Neural crest cell (in vitro differentiated cells): ENCODE measurements around the gene KPNA3. TPM values are rescaled to one million over a fixed set of nuclear protein-coding genes. Genes with fewer than 3 reads are reported as not detected.
A peak's percentile ranks its signal among the peaks of the same experiment; 100 is the strongest.

Source experiments
- DNase-seq: peaks from one replicate; pipeline ENCODE4 v3.0.0; 2021; ENCODE audit warnings: low read depth, mixed read lengths, low spot score
- H3K27ac Mint-ChIP-seq: one replicate; pipeline ENCODE4 v1.8.0; 2021; ENCODE audit warnings: mild to moderate bottlenecking, mixed read lengths; ENCODE audit not compliant: unreplicated experiment
- H3K27me3 Mint-ChIP-seq: 2 replicates; pipeline ENCODE4 v1.8.0; 2021; ENCODE audit warnings: low read depth, mild to moderate bottlenecking, mixed read lengths
- H3K36me3 Mint-ChIP-seq: 2 replicates; pipeline ENCODE4 v1.8.0; 2021; ENCODE audit warnings: low read depth, mild to moderate bottlenecking, mixed read lengths
- H3K4me1 Mint-ChIP-seq: 2 replicates; pipeline ENCODE4 v1.8.0; 2021; ENCODE audit warnings: mixed read lengths
- H3K4me3 Mint-ChIP-seq: one replicate; pipeline ENCODE4 v1.8.0; 2021; ENCODE audit warnings: mild to moderate bottlenecking, mixed read lengths
- H3K9me3 Mint-ChIP-seq: 2 replicates; pipeline ENCODE4 v1.8.0; 2021; ENCODE audit warnings: mixed read lengths
- CTCF ChIP-seq: fragments of 200-600 bp; sonication (generic); conservative IDR thresholded peaks from 2 replicates; pipeline ENCODE4 v1.5.0; 2021; ENCODE audit warnings: antibody characterized with exemption, mild to moderate bottlenecking
- long read RNA-seq: library from polyadenylated mRNA; unstranded; transcript quantifications from one replicate; pipeline ENCODE4 v2.0.0, GENCODE V29; 2020
- total RNA-seq: library from RNA; stranded (reverse); gene quantifications from 2 replicates; pipeline ENCODE4 v1.2.1, GENCODE V29; 2021

Gene KPNA3
- 51.7 and 53.7 TPM in 2 replicates for total RNA-seq
- long read RNA-seq, full-length matches to known transcripts = 120 of 142 reads
- long read RNA-seq, partial matches to known transcripts = 19 of 142 reads
- long read RNA-seq, other reads (novel, unspliced or antisense) = 3 of 142 reads

- peak within 1 kb of the TSS; percentile 99 for H3K27ac Mint-ChIP-seq
- H3K4me3 Mint-ChIP-seq = peak within 1 kb of the TSS; percentile 100
- no peak for TF ChIP-seq CTCF
- no peaks in the 10 kb centered on the region for H3K9me3 Mint-ChIP-seq
- H3K27me3 Mint-ChIP-seq = peaks cover 3% of the 10 kb centered on the region
- peaks cover 2% of the 10 kb centered on the region for H3K36me3 Mint-ChIP-seq
- peaks cover 33% of the 10 kb centered on the region for H3K4me1 Mint-ChIP-seq
- peak; percentile 83 for DNase-seq
Observed at GRCh38 chr13:49792550-49793324, at the start of gene KPNA3. Gene KPNA3 (minus strand): TSS chr13:49792682. CDS start chr13:49792506, 176 bp downstream.

GRCh38 chr13:49841964-49842363 lies 49.5 kb upstream of the KPNA3 start:
- no peaks in the 10 kb centered on the region for H3K27me3 Mint-ChIP-seq
- H3K4me1 Mint-ChIP-seq = peaks cover 12% of the 10 kb centered on the region
- no peak for TF ChIP-seq CTCF
- DNase-seq = no peak
- H3K36me3 Mint-ChIP-seq = no peaks in the 10 kb centered on the region
- H3K9me3 Mint-ChIP-seq = no peaks in the 10 kb centered on the region
- H3K27ac Mint-ChIP-seq = no peak overlapping the region
- no peak overlapping the region for H3K4me3 Mint-ChIP-seq

GRCh38 chr13:49840675-49841074 lies 48.2 kb upstream of the KPNA3 start:
- no peak for DNase-seq
- no peak overlapping the region for H3K27ac Mint-ChIP-seq
- no peak for TF ChIP-seq CTCF
- peaks cover 19% of the 10 kb centered on the region for H3K4me1 Mint-ChIP-seq
- H3K36me3 Mint-ChIP-seq = no peaks in the 10 kb centered on the region
- H3K27me3 Mint-ChIP-seq = no peaks in the 10 kb centered on the region
- H3K4me3 Mint-ChIP-seq = no peak overlapping the region
- H3K9me3 Mint-ChIP-seq = no peaks in the 10 kb centered on the region

- no peak overlapping the region for H3K4me3 Mint-ChIP-seq
Observed at GRCh38 chr13:49840266-49840665, 47.8 kb upstream of the KPNA3 start.

GRCh38 chr13:49838989-49839388 lies 46.5 kb upstream of the KPNA3 start:
- no peak for DNase-seq
- no peak overlapping the region for H3K4me3 Mint-ChIP-seq
- no peaks in the 10 kb centered on the region for H3K27me3 Mint-ChIP-seq
- no peaks in the 10 kb centered on the region for H3K9me3 Mint-ChIP-seq
- H3K4me1 Mint-ChIP-seq = peaks cover 19% of the 10 kb centered on the region
- no peak overlapping the region for H3K27ac Mint-ChIP-seq
- H3K36me3 Mint-ChIP-seq = no peaks in the 10 kb centered on the region
- no peak for TF ChIP-seq CTCF

More at GRCh38 chr13:49840266-49840665, 47.8 kb upstream of the KPNA3 start:
- DNase-seq = no peak
- no peaks in the 10 kb centered on the region for H3K9me3 Mint-ChIP-seq
- H3K36me3 Mint-ChIP-seq = no peaks in the 10 kb centered on the region
- peaks cover 19% of the 10 kb centered on the region for H3K4me1 Mint-ChIP-seq
- no peak overlapping the region for H3K27ac Mint-ChIP-seq
- H3K27me3 Mint-ChIP-seq = no peaks in the 10 kb centered on the region
- no peak for TF ChIP-seq CTCF
